NAMALWA (cell line): Measurements from ENCODE around the gene LCTL.
A peak's percentile ranks its signal among the peaks of the same experiment; 100 is the strongest.
"Not testable (repeated sequence)": the region's sequence is repeated elsewhere in the genome, so short reads cannot be mapped to it uniquely, and the experiment has no call there.

Experiments used
- DNase-seq: peaks from one replicate; pipeline ENCODE4 v3.0.0-alpha.2; 2015; ENCODE audit warnings: low spot score

Gene LCTL

DNA sequence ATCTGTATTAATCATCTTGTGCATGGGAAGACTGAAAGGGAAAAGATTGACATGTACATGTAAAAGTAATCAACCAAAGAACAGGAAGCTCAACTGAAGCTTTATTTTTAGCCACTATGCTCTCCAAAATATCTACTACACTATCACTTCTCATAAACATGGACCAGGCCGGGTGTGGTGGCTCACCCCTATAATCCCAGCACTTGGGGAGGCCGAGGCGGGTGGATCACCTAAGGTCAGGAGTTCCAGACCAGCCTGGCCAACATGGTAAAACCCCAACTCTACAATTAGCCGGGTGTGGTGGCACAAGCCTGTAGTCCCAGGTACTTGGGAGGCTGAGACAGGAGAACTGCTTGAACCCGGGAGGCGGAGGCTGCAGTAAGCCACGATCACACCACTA, 65.5 kb downstream of the LCTL start:
- not testable (repeated sequence) for DNase-seq

DNA sequence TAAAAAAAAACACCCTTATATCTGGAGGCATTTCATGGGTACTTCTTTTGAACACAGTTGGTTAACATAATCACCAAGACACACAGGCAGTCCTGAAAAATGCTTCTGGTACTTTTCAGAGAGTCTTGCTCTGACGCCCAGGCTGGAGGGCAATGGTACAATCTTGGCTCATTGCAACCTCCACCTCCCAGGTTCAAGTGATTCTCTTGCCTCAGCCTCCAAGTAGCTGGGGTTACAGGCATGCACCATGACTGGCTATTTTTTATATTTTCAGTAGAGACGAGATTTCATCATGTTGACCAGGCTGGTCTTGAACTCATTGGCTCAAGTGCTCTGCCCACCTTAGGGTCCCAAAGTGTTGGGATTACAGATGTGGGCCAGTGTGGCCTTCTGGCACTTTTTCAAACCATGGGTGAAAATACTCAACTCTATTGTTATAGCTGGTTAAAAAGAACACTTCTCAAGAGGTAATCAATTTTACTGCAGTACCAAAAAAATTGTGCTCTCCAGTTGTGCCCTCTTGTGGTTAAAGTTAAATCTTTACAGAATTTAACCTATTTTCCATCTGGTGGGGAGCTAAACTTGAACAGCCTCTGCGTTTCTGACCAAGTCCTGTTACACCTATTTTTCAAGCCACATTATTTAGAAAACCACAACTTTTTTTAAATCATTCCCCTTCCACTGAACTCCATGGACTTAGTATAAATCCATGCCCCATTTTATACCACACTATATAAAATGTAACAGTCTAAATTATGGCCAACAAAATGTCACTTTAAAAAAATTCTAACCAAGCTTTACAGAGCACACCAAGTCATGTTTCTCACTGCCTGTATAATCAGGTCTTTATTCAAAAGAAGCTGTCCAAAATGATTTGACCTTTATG, 67.1 kb downstream of the LCTL start:
- DNase-seq = peak; percentile 75
